Measurements from ENCODE around the gene MBOAT7. TPM values are rescaled to one million over a fixed set of nuclear protein-coding genes. Genes with fewer than 3 reads are reported as not detected.

MBOAT7 gene
- total and polyA plus RNA-seq, 2 of the 8 experiments (the other 6 are each of a cell fraction or from before 2014, with no cell fraction given), result 85.5 to 90.9 TPM

DNA sequence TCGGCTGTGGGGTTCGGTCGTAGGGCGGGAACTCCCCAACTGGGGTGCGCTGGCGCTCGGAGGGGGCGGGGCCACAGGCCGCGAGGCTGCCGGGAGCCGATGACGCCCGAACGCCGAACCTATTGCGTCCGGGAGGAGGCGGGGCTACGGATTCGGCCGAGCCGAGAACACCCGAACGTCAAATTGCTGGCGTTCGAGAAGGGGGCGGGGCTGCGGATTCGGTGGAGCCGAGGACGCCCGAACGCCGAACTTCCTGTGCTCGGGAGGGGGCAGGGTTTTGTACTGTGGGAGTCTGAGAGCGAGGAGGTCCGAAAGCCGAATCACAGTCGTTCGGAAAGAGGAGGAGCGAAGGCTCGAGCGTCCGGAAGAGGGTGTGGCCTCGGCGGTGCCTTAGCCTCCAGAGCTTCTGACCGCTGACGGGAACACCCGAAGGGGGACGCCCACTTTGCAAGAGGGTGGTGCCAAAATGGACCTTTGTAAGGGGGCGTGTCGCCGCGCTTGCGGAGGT lies 1.2 kb upstream of the MBOAT7 start:
- Histone ChIP-seq H3K4me1 (replicated peaks in 1 of 4; ENCODE audit: control insufficient read depth in 3 of 4, insufficient read depth in 4 of 4, low read length in 3 of 4) (peaks cover 3 to 12% (median 7%) of the 10 kb centered on the region in 4 experiments; a peak in 5 of 7 replicates), H2BK5ac (ENCODE audit: low read depth, low read length) (peak overlapping the region; percentile 100), H3K4ac (replicated peaks; ENCODE audit: insufficient read length, low read depth, low read length) (peak overlapping the region; percentile 99), H4K5ac (ENCODE audit: insufficient read length, low read depth, low read length) (peak overlapping the region; percentile 97), H4K8ac (ENCODE audit: extremely low read depth, insufficient read depth, low read length) (peak overlapping the region; percentile 99), H3K9me3 (ENCODE audit: insufficient read depth in 2 of 2, low read depth in 1 of 2, low read length in 1 of 2) (no peaks in the 10 kb centered on the region), H3K79me2 (ENCODE audit: control insufficient read depth in 1 of 2, insufficient read depth in 2 of 2, low read length in 2 of 2) (peaks cover 3 to 32% of the 10 kb centered on the region in 2 experiments; a peak in 3 of 4 replicates), H3K27me3 (replicated peaks in 1 of 4; ENCODE audit: control insufficient read depth in 3 of 4, extremely low read depth in 1 of 4, insufficient read depth in 3 of 4, low read length in 3 of 4) (no peaks in the 10 kb centered on the region), H3K79me1 (ENCODE audit: low read depth, low read length) (peaks cover 13% of the 10 kb centered on the region), H3K4me2 (ENCODE audit: insufficient read depth in 1 of 2, low read depth in 2 of 2, low read length in 2 of 2) (peak overlapping the region; percentile 77 to 97), H2BK20ac (ENCODE audit: low read length) (no peak overlapping the region), H2AFZ (ENCODE audit: low read length) (peak overlapping the region; percentile 34; the same call in 1 of the 2 replicates), H3K36me3 (ENCODE audit: control insufficient read depth in 2 of 4, insufficient read depth in 4 of 4, low read length in 3 of 4) (peaks cover 4 to 21% (median 7%) of the 10 kb centered on the region in 4 experiments; a peak in 7 of 8 replicates), H2BK120ac (replicated peaks; ENCODE audit: low read depth, low read length) (no peak overlapping the region), H3K14ac (ENCODE audit: insufficient read length) (peak overlapping the region; percentile 87), H2BK15ac (ENCODE audit: low read length) (no peak overlapping the region), H3K18ac (ENCODE audit: extremely low read depth, low read length) (peak overlapping the region; percentile 99; the same call in 1 of the 2 replicates), H2BK12ac (ENCODE audit: low read depth, low read length) (peak overlapping the region; percentile 100; the same call in 1 of the 2 replicates), H4K91ac (replicated peaks; ENCODE audit: insufficient read length, low read length) (peak overlapping the region; percentile 98), H3K9ac (replicated peaks in 1 of 4; ENCODE audit: extremely low read depth in 1 of 4, low read depth in 3 of 4, low read length in 3 of 4) (peak overlapping the region; percentile 67 to 99 (median 93)), H3K27ac (ENCODE audit: low read depth, low read length) (peak overlapping the region; percentile 99), H3K56ac (replicated peaks; ENCODE audit: insufficient read length, low read depth, low read length) (peak overlapping the region; percentile 99), H4K20me1 (replicated peaks in 1 of 2; ENCODE audit: control insufficient read depth in 1 of 2, insufficient read depth in 2 of 2, low read length in 2 of 2) (peaks cover 0 to 7% of the 10 kb centered on the region in 2 experiments), H3K23me2 (ENCODE audit: low read depth, low read length) (peaks cover 11% of the 10 kb centered on the region), H2AK5ac (ENCODE audit: low read depth, low read length) (no peak overlapping the region), H3K23ac (ENCODE audit: insufficient read length) (no peak overlapping the region), H3K4me3 (ENCODE audit: extremely low read depth in 1 of 4, insufficient read depth in 2 of 4, low read depth in 3 of 4, low read length in 4 of 4) (peak overlapping the region; percentile 62 to 91 (median 75))
- CTCF ChIA-PET (ENCODE audit: partially characterized antibody), result interaction anchor here (0.7 to 1.4 kb wide), 2 partner anchors 11 kb away, joined by 3 read pairs; no protein-coding TSS in a partner anchor
- WGBS, 2 experiments (ENCODE audit: extremely low coverage in 1 of 2, insufficient coverage in 1 of 2, insufficient read length in 1 of 2, insufficient replicate concordance in 2 of 2, low coverage in 1 of 2, low lambda C conversion rate in 2 of 2, missing lambda C conversion rate in 1 of 2), result 1% methylated on average over 30 of the region's 56 CpGs; no CpG with 5 or more reads in 1 of the 2 experiments
- DNase-seq (ENCODE audit: low read depth in 1 of 2, low spot score in 2 of 2) (peak; percentile 99), FAIRE-seq (peak; percentile 32)
- POLR2A ChIA-PET (ENCODE audit: partially characterized antibody), result interaction anchor here (1.0 to 28.7 kb wide), 7 partner anchors 11 to 76 kb away, joined by 3 to 909 read pairs (median 7); partner anchors contain the start of genes CNOT3, PRPF31, RPS9 and TFPT
- TF ChIP-seq, protein P1, sequence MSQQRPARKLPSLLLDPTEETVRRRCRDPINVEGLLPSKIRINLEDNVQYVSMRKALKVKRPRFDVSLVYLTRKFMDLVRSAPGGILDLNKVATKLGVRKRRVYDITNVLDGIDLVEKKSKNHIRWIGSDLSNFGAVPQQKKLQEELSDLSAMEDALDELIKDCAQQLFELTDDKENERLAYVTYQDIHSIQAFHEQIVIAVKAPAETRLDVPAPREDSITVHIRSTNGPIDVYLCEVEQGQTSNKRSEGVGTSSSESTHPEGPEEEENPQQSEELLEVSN (IDR thresholded peaks at IDR 0.05), result 0 out of 2 replicates have a peak, but pooled peaks have one; percentile 4
- TF ChIP-seq NRF1 (IDR thresholded peaks at IDR 0.05; ENCODE audit: low read depth, low read length) (no peak), SUZ12 (IDR thresholded peaks at IDR 0.05; ENCODE audit: low read length) (no peak), SP4 (IDR thresholded peaks at IDR 0.05; ENCODE audit: low read length) (peak; percentile 8; the same call in 1 of the 2 replicates), SIRT6 (IDR thresholded peaks at IDR 0.05; ENCODE audit: low read length) (no peak), SP1 (IDR thresholded peaks at IDR 0.05; ENCODE audit: low read depth, low read length) (peak; percentile 4; the same call in 1 of the 2 replicates), SAP30 (IDR thresholded peaks at IDR 0.05; ENCODE audit: insufficient read depth, insufficient replicate concordance, low read length) (peak; percentile 68), POLR2A (IDR thresholded peaks at IDR 0.05; ENCODE audit: control extremely low read depth in 1 of 2, low read depth in 2 of 2, low read length in 2 of 2) (peak in 1 of 2 experiments; percentile 62; a peak in 2 of 3 replicates), CREB1 (IDR thresholded peaks at IDR 0.05) (no peak; the same call in 1 of the 2 replicates)
- TF ChIP-seq, protein P2, sequence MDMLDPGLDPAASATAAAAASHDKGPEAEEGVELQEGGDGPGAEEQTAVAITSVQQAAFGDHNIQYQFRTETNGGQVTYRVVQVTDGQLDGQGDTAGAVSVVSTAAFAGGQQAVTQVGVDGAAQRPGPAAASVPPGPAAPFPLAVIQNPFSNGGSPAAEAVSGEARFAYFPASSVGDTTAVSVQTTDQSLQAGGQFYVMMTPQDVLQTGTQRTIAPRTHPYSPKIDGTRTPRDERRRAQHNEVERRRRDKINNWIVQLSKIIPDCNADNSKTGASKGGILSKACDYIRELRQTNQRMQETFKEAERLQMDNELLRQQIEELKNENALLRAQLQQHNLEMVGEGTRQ (IDR thresholded peaks at IDR 0.05; ENCODE audit: low read length), result no peak
